Subcutaneous abdominal adipose tissue (tissue), 5 donors: ENCODE measurements around the gene CHCHD1.
"Not testable (repeated sequence)": the region's sequence is repeated elsewhere in the genome, so short reads cannot be mapped to it uniquely, and the experiment has no call there.

Experiments
- H3K27ac ChIP-seq: one replicate; pipeline ENCODE4 v1.7.0; 2013; ENCODE audit warnings: low read depth, mild to moderate bottlenecking, inconsistent platforms, low read length, moderate library complexity
- H3K27me3 ChIP-seq, 5 donors: one replicate each; pipeline ENCODE4 v1.7.0; 2013; ENCODE audit warnings: low read length in 5 of 5, inconsistent platforms in 1 of 5; ENCODE audit not compliant: control insufficient read depth in 5 of 5, insufficient read depth in 4 of 5
- H3K36me3 ChIP-seq, 5 donors: one replicate each; pipeline ENCODE4 v1.7.0; 2013; ENCODE audit warnings: low read length in 5 of 5; ENCODE audit not compliant: control insufficient read depth in 5 of 5, insufficient read depth in 5 of 5
- H3K4me1 ChIP-seq, 5 donors: one replicate each; pipeline ENCODE4 v1.7.0; 2013; ENCODE audit warnings: low read length in 5 of 5, mild to moderate bottlenecking in 3 of 5, moderate library complexity in 1 of 5; ENCODE audit not compliant: control insufficient read depth in 5 of 5, insufficient read depth in 5 of 5
- H3K4me3 ChIP-seq, 5 donors: one replicate each; pipeline ENCODE4 v1.7.0; 2013; ENCODE audit warnings: low read length in 5 of 5, low read depth in 1 of 5
- H3K9ac ChIP-seq, 5 donors: one replicate each; pipeline ENCODE4 v1.7.0; 2013; ENCODE audit warnings: low read length in 5 of 5, mild to moderate bottlenecking in 4 of 5, moderate library complexity in 3 of 5
- H3K9me3 ChIP-seq, 5 donors: one replicate each; pipeline ENCODE4 v1.7.0; 2013; ENCODE audit warnings: low read length in 5 of 5; ENCODE audit not compliant: control insufficient read depth in 5 of 5
- donor health status: healthy.
- donor health status: healthy.
- donor health status: healthy.
- donor health status: healthy.
- donor health status: healthy.

Gene CHCHD1

DNA sequence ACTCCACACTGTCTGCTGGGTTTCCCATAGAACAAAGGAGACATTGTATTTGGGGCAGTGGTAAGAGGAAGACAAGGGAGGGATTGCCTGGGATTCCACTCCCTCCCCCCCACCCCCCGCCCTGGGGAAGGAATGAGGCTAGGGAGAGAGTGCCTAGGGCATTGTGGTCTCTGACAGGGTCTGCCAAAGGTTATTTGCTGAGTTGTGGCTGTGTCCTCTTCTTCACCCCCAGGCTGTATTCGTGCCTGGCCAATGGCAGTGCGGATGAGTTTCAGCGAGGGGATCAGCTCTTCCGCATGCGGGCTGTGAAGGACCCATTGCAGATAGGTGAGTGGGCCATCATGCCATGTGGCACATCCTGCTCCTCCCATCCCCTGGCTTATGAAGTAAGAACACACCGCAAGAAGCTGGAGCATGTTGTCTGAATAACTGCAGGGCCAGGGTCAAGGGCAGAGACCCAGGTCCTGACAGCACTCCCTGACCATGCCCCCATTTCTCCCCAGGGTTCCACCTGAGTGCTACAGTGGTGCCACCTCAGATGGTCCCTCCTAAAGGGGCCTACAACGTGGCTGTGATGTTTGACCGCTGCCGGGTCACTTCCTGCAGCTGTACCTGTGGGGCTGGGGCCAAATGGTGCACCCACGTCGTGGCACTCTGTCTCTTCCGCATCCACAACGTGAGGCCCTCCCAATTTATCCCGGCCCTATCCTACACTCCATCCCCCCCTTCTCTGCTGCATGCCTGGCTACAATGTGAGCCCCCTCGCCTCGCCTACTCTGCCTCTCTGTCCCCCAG lies 7.2 kb downstream of the CHCHD1 start:
- Histone ChIP-seq H3K4me3 (no peak overlapping the region), H3K4me1 (peaks cover 9 to 35% (median 30%) of the 10 kb centered on the region in 5 donors), H3K27me3 (no peaks in the 10 kb centered on the region), H3K9me3 (no peaks in the 10 kb centered on the region), H3K27ac (no peak overlapping the region), H3K9ac (peak overlapping the region in 1 of 5 donors; percentile 25), H3K36me3 (peaks cover 0 to 56% (median 55%) of the 10 kb centered on the region in 5 donors)

DNA sequence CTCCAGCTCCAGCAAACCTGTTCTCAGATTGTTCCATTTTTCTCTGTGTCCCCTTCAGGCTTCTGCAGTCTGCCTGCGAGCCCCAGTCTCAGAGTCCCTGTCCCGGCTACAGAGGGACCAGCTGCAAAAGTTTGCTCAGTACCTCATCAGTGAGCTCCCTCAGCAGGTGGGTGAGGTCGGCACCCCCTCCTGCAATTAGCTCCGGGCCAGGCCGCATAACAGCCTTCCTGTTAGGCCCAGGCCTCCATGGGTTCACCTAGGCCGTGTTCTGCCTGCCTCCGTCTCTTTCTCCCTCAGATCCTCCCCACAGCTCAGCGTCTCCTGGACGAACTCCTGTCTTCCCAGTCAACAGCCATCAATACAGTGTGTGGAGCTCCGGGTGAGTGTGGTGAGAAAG lies 7.8 kb downstream of the CHCHD1 start:
- Histone ChIP-seq H3K9me3 (no peaks in the 10 kb centered on the region), H3K27ac (no peak overlapping the region), H3K4me3 (no peak overlapping the region), H3K27me3 (no peaks in the 10 kb centered on the region), H3K36me3 (peaks cover 0 to 62% (median 61%) of the 10 kb centered on the region in 5 donors), H3K4me1 (peaks cover 9 to 33% (median 29%) of the 10 kb centered on the region in 5 donors), H3K9ac (no peak overlapping the region)

DNA sequence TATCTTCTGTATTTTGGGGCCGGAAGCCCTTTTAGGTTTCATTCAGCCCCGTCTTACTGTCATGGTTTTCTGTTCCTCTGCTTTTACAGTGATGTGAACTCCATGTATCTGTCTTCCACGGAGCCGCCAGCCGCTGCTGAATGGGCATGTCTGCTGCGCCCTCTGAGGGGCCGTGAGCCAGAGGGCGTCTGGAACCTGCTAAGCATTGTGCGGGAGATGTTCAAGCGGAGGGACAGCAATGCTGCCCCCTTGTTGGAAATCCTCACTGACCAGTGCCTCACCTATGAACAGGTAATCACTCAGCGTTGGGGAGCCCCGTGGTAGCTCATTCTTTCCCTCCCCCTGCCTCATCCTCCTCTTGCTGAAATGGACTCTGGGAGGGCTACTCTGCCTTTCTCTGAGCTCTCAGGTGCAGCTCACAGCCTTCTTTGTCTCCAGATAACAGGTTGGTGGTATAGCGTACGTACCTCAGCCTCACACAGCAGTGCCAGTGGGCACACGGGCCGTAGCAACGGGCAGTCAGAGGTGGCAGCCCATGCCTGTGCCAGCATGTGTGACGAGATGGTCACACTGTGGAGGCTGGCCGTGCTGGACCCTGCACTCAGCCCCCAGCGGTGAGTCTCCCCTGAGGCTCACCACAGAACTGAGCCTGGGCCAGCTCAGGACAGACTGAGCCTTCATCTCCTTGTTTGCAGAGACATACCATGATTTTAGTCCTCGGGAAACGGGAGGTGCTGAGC lies 9.2 kb downstream of the CHCHD1 start:
- H3K27ac ChIP-seq: no peak overlapping the region
- no peaks in the 10 kb centered on the region for H3K9me3 ChIP-seq
- H3K4me3 ChIP-seq: no peak overlapping the region
- peaks cover 9 to 25% (median 24%) of the 10 kb centered on the region in 5 donors for H3K4me1 ChIP-seq
- H3K9ac ChIP-seq: no peak overlapping the region
- H3K27me3 ChIP-seq: no peaks in the 10 kb centered on the region
- peaks cover 4 to 76% (median 70%) of the 10 kb centered on the region in 5 donors for H3K36me3 ChIP-seq

DNA sequence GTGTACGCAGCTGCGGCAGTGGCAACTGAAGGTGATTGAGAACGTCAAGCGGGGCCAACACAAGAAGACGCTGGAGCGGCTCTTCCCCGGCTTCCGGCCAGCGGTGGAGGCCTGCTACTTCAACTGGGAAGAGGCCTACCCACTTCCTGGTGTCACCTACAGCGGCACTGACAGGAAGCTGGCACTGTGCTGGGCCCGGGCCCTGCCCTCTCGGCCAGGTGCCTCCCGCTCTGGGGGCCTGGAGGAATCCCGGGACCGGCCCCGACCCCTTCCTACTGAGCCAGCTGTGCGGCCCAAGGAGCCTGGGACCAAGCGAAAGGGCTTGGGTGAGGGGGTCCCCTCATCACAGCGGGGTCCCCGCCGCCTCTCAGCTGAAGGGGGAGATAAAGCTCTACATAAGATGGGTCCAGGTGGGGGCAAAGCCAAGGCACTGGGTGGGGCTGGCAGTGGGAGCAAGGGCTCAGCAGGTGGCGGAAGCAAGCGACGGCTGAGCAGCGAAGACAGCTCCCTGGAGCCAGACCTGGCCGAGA lies 10.1 kb downstream of the CHCHD1 start:
- Histone ChIP-seq H3K27me3 (no peaks in the 10 kb centered on the region), H3K9ac (no peak overlapping the region), H3K9me3 (no peaks in the 10 kb centered on the region), H3K4me1 (peaks cover 5 to 16% (median 15%) of the 10 kb centered on the region in 5 donors), H3K36me3 (peaks cover 8 to 85% (median 78%) of the 10 kb centered on the region in 5 donors), H3K4me3 (no peak overlapping the region), H3K27ac (no peak overlapping the region)

DNA sequence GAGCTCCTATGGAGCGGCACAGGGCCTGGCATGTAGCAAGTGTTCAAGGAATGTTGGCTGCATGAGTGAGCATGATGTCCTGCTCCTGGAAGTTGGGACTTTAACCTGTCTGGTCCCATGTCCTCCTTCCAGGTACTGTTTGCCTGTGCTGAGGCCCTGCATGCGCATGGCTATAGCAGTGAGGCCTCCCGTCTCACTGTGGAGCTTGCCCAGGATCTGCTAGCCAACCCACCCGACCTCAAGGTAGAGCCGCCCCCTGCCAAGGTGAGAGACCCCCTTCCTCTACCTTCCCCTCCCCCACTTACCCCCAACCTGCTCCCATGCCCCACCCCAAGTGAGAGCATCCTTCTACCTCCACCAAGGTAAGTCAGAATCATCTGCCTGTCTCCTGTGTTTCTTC lies 11.6 kb downstream of the CHCHD1 start:
- H3K36me3 ChIP-seq: peaks cover 9 to 100% (median 93%) of the 10 kb centered on the region in 5 donors
- H3K9ac ChIP-seq: no peak overlapping the region
- peaks cover 0 to 2% (median 2%) of the 10 kb centered on the region in 5 donors for H3K4me1 ChIP-seq
- H3K27me3 ChIP-seq: no peaks in the 10 kb centered on the region
- H3K4me3 ChIP-seq: no peak overlapping the region
- H3K9me3 ChIP-seq: no peaks in the 10 kb centered on the region
- no peak overlapping the region for H3K27ac ChIP-seq

DNA sequence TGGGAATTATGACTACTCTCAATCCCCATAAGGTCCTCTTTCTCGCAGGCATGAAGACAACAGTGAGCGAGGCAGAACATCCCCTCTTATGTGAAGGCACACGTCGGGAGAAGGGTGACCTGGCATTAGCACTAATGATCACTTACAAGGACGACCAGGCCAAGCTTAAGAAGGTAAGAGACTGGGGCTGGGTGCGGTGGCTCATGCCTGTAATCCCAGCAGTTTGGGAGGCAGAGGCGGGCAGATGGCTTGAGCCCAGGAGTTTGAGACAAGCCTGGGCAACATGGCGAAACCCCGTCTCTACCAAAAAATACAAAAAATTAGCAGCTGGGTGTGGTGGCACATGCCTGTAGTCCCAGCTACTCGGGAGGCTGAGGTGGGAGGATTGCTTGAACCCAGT lies 13.6 kb downstream of the CHCHD1 start:
- H3K9ac ChIP-seq, H3K27me3 ChIP-seq: not testable (repeated sequence)
- H3K36me3 ChIP-seq: peaks cover 12 to 98% (median 94%) of the 10 kb centered on the region in 5 donors

DNA sequence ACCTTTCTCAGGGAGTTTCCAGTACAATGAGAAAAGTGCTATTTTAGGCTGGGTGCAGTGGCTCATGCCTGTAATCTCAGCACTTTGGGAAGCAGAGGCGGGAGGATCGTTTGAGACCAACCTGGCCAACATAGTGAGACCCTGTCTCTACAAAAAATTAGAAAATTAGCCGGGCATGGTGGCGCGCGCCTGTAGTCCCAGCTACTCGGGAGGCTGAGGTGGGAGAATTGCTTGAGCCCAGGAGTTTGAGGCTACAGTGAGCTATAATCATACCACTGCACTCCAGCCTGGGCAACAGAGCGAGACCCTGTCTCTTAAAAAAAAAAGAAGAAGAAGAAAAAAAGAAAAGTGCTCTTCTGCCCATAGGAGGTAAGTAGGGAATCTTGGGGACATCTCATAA lies 14.2 kb downstream of the CHCHD1 start:
- not testable (repeated sequence) for H3K9ac ChIP-seq, H3K9me3 ChIP-seq, H3K27ac ChIP-seq, H3K4me3 ChIP-seq, H3K4me1 ChIP-seq, H3K27me3 ChIP-seq
- peaks cover 12 to 98% (median 94%) of the 10 kb centered on the region in 5 donors for H3K36me3 ChIP-seq

More for the DNA sequence above, 13.6 kb downstream of the CHCHD1 start:
- H3K9me3 ChIP-seq, H3K4me1 ChIP-seq, H3K4me3 ChIP-seq, H3K27ac ChIP-seq: not testable (repeated sequence)

DNA sequence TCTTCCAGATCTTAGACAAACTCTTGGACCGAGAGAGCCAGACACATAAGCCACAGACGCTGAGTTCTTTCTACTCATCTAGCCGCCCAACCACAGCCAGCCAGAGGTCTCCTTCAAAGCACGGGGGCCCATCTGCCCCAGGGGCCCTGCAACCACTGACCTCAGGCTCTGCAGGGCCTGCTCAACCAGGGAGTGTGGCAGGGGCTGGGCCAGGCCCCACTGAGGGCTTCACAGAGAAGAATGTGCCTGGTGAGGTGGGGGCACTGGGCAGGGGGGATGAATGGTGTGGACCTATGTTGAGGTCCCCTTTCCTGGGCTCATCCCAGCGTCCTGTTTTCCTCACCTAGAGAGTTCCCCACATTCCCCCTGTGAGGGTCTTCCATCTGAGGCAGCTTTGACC lies 14.9 kb downstream of the CHCHD1 start:
- peaks cover 12 to 98% (median 94%) of the 10 kb centered on the region in 5 donors for H3K36me3 ChIP-seq

DNA sequence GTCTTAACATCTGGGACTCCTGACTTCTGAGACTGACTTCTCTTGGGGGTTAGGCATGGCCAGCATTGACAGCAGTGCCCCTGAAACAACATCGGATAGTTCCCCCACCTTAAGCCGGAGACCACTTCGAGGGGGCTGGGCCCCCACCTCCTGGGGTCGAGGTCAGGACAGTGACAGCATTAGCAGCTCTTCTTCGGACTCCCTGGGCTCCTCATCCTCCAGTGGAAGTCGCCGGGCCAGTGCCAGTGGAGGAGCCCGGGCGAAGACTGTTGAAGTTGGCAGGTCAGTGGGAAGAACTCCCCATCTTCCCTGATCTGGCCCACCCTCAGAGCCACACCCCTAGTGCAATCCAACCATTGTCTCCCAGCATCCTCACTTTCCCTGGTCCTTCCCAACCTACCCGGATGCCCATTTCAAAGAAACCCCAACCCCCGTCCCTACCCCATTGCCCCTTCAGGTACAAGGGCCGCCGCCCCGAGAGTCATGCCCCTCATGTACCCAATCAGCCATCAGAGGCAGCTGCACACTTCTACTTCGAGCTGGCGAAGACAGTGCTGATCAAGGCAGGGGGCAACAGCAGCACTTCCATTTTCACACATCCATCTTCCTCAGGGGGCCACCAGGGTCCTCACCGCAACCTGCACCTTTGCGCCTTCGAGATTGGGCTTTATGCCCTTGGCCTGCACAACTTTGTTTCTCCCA lies 15.6 kb downstream of the CHCHD1 start:
- Histone ChIP-seq H3K9ac (no peak overlapping the region), H3K27me3 (no peaks in the 10 kb centered on the region), H3K4me1 (no peaks in the 10 kb centered on the region), H3K36me3 (peaks cover 12 to 98% (median 94%) of the 10 kb centered on the region in 5 donors), H3K27ac (no peak overlapping the region), H3K4me3 (no peak overlapping the region), H3K9me3 (no peaks in the 10 kb centered on the region)

More for the DNA sequence above, 14.9 kb downstream of the CHCHD1 start:
- H3K27ac ChIP-seq: no peak overlapping the region
- H3K27me3 ChIP-seq: no peaks in the 10 kb centered on the region
- no peaks in the 10 kb centered on the region for H3K4me1 ChIP-seq
- H3K4me3 ChIP-seq: no peak overlapping the region
- no peak overlapping the region for H3K9ac ChIP-seq
- no peaks in the 10 kb centered on the region for H3K9me3 ChIP-seq
